HEK293T (cell line): ENCODE data around the gene TJP3.

Experiments used
- ARNT ChIP-seq: fragments of 450-650 bp; IDR thresholded peaks from 2 replicates; pipeline ENCODE4 v1.6.1; 2017; ENCODE audit warnings: mild to moderate bottlenecking
- BHLHE40 ChIP-seq: fragments of 450-650 bp; IDR thresholded peaks from 2 replicates; pipeline ENCODE4 v1.6.1; 2016; ENCODE audit warnings: mild to moderate bottlenecking, moderate library complexity, borderline replicate concordance
- ELF4 ChIP-seq: fragments of 450-650 bp; IDR thresholded peaks from 2 replicates; pipeline ENCODE4 v1.6.1; 2017; ENCODE audit warnings: antibody characterized with exemption
- FOXA1 ChIP-seq: fragments of 450-650 bp; IDR thresholded peaks from 2 replicates; pipeline ENCODE4 v1.6.1; 2016; ENCODE audit warnings: mild to moderate bottlenecking
- HDGF ChIP-seq: fragments of 450-650 bp; IDR thresholded peaks from 2 replicates; pipeline ENCODE4 v1.6.1; 2017; ENCODE audit warnings: antibody characterized with exemption, borderline replicate concordance
- LEF1 ChIP-seq: fragments of 450-650 bp; IDR thresholded peaks from 2 replicates; pipeline ENCODE4 v1.6.1; 2017; ENCODE audit warnings: mild to moderate bottlenecking, borderline replicate concordance
- SUZ12 ChIP-seq: fragments of 450-650 bp; IDR thresholded peaks from 2 replicates; pipeline ENCODE4 v1.6.1; 2016; ENCODE audit warnings: mild to moderate bottlenecking
- ZNF384 ChIP-seq: fragments of 450-650 bp; IDR thresholded peaks from 2 replicates; pipeline ENCODE4 v1.6.1; 2016

DNA sequence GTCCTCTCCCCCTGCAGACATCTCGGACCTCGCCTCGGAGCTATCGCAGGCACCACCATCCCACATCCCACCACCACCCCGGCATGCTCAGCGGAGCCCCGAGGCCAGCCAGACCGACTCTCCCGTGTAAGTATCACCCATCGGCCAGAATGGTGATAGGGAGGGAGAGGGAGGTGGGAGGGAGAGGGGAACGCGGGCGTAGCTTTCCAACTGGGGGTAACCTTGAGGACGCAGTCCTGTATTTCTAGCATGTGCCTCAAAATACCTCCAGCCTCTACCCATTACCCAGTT, 26.1 kb downstream of the TJP3 start:
- TF ChIP-seq BHLHE40 (no peak), SUZ12 (no peak), ELF4 (no peak), ARNT (no peak), FOXA1 (no peak), ZNF384 (no peak), LEF1 (no peak), HDGF (no peak)
